Fibroblast of lung (primary cell): ENCODE measurements around the gene PLXNA2. TPM values are rescaled to one million over a fixed set of nuclear protein-coding genes. Genes with fewer than 3 reads are reported as not detected.

Experiments used
- DNase-seq, 2 donors: peaks; one replicate each; pipeline versions ENCODE4 v3.0.0 to v3.0.0-alpha.2; 2010; ENCODE audit warnings: low read depth in 2 of 2
- H2AFZ ChIP-seq: 2 replicates; pipeline ENCODE4 v1.5.1; 2012; ENCODE audit warnings: low read length, control low read depth, inconsistent platforms
- H3K27ac ChIP-seq: 2 replicates; pipeline ENCODE4 v1.5.1; 2011; ENCODE audit warnings: low read length, control low read depth; ENCODE audit not compliant: insufficient read depth
- H3K27me3 ChIP-seq: 2 replicates; pipeline ENCODE4 v1.5.1; 2011; ENCODE audit warnings: mild to moderate bottlenecking, low read length; ENCODE audit not compliant: control insufficient read depth, insufficient read depth
- H3K36me3 ChIP-seq: 2 replicates; pipeline ENCODE4 v1.5.1; 2011; ENCODE audit warnings: low read length; ENCODE audit not compliant: control insufficient read depth, insufficient read depth
- H3K4me1 ChIP-seq: 2 replicates; pipeline ENCODE4 v1.5.1; 2011; ENCODE audit warnings: low read length; ENCODE audit not compliant: control insufficient read depth, insufficient read depth; ENCODE audit errors: extremely low read depth
- H3K4me2 ChIP-seq: 2 replicates; pipeline ENCODE4 v1.5.1; 2011; ENCODE audit warnings: low read length, control low read depth; ENCODE audit not compliant: insufficient read depth; ENCODE audit errors: extremely low read depth
- H3K4me3 ChIP-seq, 4 experiments: fragments of 200-600 bp in 1 of 4; sonication (generic) in 1 of 4; replicated peaks in 1 of 4; 2 replicates each; pipeline ENCODE4 v1.5.1; 2011 to 2016; ENCODE audit warnings: low read length in 4 of 4, low read depth in 3 of 4, mild to moderate bottlenecking in 3 of 4, control low read depth in 2 of 4, inconsistent platforms in 1 of 4, mixed read lengths in 1 of 4; ENCODE audit not compliant: insufficient read depth in 1 of 4; ENCODE audit errors: control extremely low read depth in 1 of 4
- H3K79me2 ChIP-seq: 2 replicates; pipeline ENCODE4 v1.5.1; 2012; ENCODE audit warnings: mild to moderate bottlenecking, low read length, inconsistent platforms; ENCODE audit not compliant: control insufficient read depth, insufficient read depth
- H3K9ac ChIP-seq: 2 replicates; pipeline ENCODE4 v1.5.1; 2011; ENCODE audit warnings: mild to moderate bottlenecking, low read length, control low read depth; ENCODE audit not compliant: insufficient read depth
- H3K9me3 ChIP-seq: 2 replicates; pipeline ENCODE4 v1.5.1; 2012; ENCODE audit warnings: low read depth, low read length; ENCODE audit not compliant: control insufficient read depth, insufficient read depth
- H4K20me1 ChIP-seq: 2 replicates; pipeline ENCODE4 v1.5.1; 2011; ENCODE audit warnings: low read length; ENCODE audit not compliant: control insufficient read depth, insufficient read depth; ENCODE audit errors: extremely low read depth
- EZH2 ChIP-seq: IDR thresholded peaks from 2 replicates; pipeline ENCODE4 v1.5.1; 2012; ENCODE audit warnings: low read length, control low read depth, mild to moderate bottlenecking; ENCODE audit errors: missing control alignments
- polyA plus RNA-seq, 2 donors: library from polyadenylated mRNA; depleted of rRNA in 1 of 2; stranded (reverse) in 1 of 2; unstranded in 1 of 2; fragments of >200 nt; gene quantifications; 2 replicates each; pipeline ENCODE4 v1.2.1, GENCODE V29; 2011 to 2012; ENCODE audit warnings: missing spikeins in 1 of 2
- total RNA-seq: library from RNA; depleted of rRNA; stranded (reverse); fragments of >200 nt; gene quantifications from 2 replicates; pipeline ENCODE4 v1.2.1, GENCODE V29; 2014
- TF ChIP-seq, protein P1 (sequence below), 2 donors: IDR thresholded peaks in 1 of 2; conservative IDR thresholded peaks in 1 of 2; 1 replicate in 1 of 2; 2 replicates in 1 of 2; pipeline ENCODE4 v1.5.1; 2011 to 2012; ENCODE audit warnings: low read length in 2 of 2, control low read depth in 1 of 2, inconsistent platforms in 1 of 2, low read depth in 1 of 2, mild to moderate bottlenecking in 1 of 2

Gene PLXNA2
- total and polyA plus RNA-seq, 2 donors (not counting 1 experiment from before 2014, with no cell fraction given): 0.43 to 2.0 TPM

DNA sequence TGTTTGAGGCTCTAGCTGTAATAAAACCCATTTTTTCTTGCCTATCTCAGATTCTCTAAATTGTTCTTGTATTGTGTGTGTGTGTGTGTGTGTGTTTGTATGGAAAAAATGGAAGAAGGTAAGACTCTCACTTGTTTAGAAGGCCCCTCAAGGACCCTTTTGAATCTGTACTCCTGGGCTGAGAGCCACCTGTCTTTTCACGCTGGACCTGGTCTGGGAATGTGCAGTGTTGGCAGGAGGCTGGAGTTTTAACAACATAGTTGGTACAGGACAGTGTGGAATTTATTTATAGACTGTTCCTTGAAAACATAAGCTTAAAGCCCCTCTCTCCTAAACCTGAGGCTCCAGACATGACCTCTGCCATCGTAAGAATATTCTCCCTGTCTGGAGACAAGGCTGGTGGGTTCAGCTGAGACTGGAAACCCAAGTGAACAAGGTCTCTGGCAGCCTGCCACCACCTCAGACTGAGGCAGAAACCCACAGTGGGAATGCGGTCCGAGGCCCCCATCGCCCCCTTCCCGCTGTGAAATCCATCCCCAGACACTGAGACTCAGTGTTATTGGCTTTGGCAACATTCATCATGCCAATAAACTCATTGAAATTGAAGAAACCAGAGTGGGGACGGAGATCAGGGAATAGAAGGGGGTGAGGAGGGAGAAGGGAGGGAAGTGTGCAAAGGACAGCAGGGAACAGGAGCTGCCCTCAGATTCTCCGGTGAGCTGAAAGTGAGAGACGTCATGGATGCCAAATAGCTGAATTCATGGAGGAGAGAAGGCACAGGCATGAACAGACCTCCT lies 24.6 kb upstream of the PLXNA2 start:
- TF ChIP-seq, protein P1, sequence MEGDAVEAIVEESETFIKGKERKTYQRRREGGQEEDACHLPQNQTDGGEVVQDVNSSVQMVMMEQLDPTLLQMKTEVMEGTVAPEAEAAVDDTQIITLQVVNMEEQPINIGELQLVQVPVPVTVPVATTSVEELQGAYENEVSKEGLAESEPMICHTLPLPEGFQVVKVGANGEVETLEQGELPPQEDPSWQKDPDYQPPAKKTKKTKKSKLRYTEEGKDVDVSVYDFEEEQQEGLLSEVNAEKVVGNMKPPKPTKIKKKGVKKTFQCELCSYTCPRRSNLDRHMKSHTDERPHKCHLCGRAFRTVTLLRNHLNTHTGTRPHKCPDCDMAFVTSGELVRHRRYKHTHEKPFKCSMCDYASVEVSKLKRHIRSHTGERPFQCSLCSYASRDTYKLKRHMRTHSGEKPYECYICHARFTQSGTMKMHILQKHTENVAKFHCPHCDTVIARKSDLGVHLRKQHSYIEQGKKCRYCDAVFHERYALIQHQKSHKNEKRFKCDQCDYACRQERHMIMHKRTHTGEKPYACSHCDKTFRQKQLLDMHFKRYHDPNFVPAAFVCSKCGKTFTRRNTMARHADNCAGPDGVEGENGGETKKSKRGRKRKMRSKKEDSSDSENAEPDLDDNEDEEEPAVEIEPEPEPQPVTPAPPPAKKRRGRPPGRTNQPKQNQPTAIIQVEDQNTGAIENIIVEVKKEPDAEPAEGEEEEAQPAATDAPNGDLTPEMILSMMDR (conservative IDR thresholded peaks at IDR 0.05 in 1 of 2, IDR thresholded peaks at IDR 0.05 in 1 of 2; ENCODE audit: low read depth in 1 of 2, low read length in 2 of 2): no peak
- no peak for TF ChIP-seq EZH2
- Histone ChIP-seq H3K36me3 (no peaks in the 10 kb centered on the region), H3K4me3 (no peak overlapping the region), H2AFZ (no peak overlapping the region), H3K4me2 (no peak overlapping the region), H3K9me3 (no peaks in the 10 kb centered on the region), H3K27me3 (peaks cover 14% of the 10 kb centered on the region), H3K27ac (no peak overlapping the region), H3K79me2 (no peaks in the 10 kb centered on the region), H3K9ac (no peak overlapping the region), H3K4me1 (no peaks in the 10 kb centered on the region), H4K20me1 (no peaks in the 10 kb centered on the region)
- no peak for DNase-seq

DNA sequence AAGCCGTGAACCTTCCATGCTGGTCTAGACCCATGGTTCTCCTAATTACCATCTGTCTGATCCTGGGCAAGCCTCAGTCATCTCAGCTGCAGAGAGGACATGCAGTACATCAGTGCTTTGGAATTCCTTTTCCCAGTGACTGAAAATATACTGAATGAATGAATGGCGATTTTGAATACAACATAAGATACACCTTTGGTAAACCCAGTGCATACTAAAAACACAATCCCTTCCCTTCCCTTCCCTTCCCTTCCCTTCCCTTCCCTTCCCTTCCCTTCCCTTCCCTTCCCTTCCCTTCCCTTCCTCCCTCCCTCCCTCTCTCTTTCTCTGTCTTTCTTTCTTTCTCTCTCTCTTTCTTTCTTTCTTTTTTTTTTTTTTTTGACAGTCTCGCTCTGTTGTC lies 21.3 kb upstream of the PLXNA2 start:
- no peak for DNase-seq

DNA sequence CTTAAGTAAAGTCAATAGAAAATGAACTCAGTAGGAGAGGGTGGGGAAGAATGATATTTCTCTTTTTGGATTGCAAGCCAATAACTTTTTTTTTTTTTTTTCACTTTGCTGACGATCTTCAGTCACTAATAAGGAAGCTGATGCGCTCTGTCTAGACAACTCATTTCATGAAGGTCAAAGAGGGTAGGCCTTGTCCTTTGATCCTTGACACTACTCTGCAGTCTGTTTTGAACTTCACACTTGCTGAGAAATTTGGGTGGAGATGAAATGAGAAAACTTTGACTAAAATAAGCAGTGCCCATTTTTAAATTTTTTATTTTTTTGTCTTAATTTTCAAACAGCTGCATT lies 20.9 kb upstream of the PLXNA2 start:
- Histone ChIP-seq H3K4me2 (no peak overlapping the region), H2AFZ (no peak overlapping the region), H3K27ac (no peak overlapping the region), H3K79me2 (no peaks in the 10 kb centered on the region), H3K36me3 (no peaks in the 10 kb centered on the region), H3K9me3 (no peaks in the 10 kb centered on the region), H4K20me1 (no peaks in the 10 kb centered on the region), H3K9ac (no peak overlapping the region), H3K4me3 (no peak overlapping the region), H3K4me1 (no peaks in the 10 kb centered on the region), H3K27me3 (peaks cover 11% of the 10 kb centered on the region)
- no peak for DNase-seq
- TF ChIP-seq, protein P1 (conservative IDR thresholded peaks at IDR 0.05 in 1 of 2, IDR thresholded peaks at IDR 0.05 in 1 of 2; ENCODE audit: low read depth in 1 of 2, low read length in 2 of 2): no peak
- no peak for TF ChIP-seq EZH2

More for the DNA sequence above, 21.3 kb upstream of the PLXNA2 start:
- Histone ChIP-seq H3K4me2 (no peak overlapping the region), H3K4me1 (no peaks in the 10 kb centered on the region), H3K27ac (no peak overlapping the region), H2AFZ (no peak overlapping the region), H3K79me2 (no peaks in the 10 kb centered on the region), H3K4me3 (no peak overlapping the region), H3K9me3 (no peaks in the 10 kb centered on the region), H4K20me1 (no peaks in the 10 kb centered on the region), H3K36me3 (no peaks in the 10 kb centered on the region), H3K9ac (no peak overlapping the region), H3K27me3 (peaks cover 12% of the 10 kb centered on the region)
- no peak for TF ChIP-seq EZH2
- TF ChIP-seq, protein P1 (conservative IDR thresholded peaks at IDR 0.05 in 1 of 2, IDR thresholded peaks at IDR 0.05 in 1 of 2; ENCODE audit: low read depth in 1 of 2, low read length in 2 of 2): no peak
